NCI-H510A (cell line): ENCODE measurements around the gene KLF11.
A peak's percentile ranks its signal among the peaks of the same experiment; 100 is the strongest.

ENCODE experiments used
- DNase-seq: peaks from one replicate; lab custom pipeline; 2025; lab: John Stamatoyannopoulos, UW

Gene KLF11

DNA sequence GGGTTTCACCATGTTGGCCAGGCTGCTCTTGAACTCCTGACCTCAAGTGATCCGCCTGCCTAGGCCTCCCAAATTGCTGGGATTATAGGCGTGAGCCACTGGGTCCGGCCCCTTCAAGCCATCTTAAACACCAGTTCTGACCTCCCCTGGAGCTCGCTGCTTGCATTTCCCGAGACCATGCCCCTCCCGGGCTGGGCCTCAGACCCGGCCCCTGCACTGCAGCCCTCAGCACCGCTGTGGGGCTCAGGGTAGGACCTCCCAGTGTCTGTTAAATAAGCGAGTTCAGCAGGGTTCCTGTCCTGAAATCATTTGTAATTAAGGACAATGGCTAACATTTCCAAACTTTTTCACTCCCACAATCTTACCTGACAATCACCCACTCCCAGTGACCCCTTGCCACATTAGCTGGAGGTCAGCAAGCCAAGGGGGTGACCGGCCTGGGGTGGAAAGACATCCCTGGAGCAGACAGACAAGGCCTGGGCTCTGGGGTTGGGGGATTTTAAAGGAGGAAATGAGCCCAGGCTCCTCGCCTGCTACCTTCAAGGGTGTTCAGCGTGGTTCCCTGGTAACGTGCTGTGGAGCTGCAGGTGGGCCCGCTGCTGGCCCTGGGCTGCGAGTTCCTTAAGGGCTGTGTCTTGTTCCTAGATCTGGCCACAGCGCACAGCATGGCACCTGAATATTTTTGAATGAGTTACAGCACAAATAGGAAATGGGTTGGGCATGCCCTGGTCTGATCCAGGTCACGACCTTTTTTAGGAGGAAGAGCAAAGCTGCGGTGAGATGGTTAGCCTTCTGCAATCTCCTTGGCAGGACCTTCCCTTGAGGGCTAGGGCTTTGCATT is 21.8 kb downstream of the KLF11 start:
- no peak for DNase-seq

DNA sequence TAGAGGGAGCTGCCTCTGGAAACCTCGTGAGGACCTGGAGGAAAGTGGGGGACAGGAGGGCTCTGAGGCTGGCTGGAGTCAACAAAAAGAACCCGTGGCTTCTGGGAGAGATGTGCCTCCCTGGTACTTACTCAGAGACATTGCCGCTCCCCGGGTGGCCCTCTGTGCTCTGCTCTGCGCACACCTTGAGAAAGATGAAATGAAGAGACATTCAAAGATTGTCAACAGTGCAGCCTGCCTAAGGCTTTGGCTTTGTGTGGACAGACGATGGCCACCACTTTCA is 22.4 kb downstream of the KLF11 start:
- DNase-seq, result no peak

GRCh38 chr2:10067330-10067729 is 24.0 kb downstream of the KLF11 start:
- DNase-seq, result no peak

DNA sequence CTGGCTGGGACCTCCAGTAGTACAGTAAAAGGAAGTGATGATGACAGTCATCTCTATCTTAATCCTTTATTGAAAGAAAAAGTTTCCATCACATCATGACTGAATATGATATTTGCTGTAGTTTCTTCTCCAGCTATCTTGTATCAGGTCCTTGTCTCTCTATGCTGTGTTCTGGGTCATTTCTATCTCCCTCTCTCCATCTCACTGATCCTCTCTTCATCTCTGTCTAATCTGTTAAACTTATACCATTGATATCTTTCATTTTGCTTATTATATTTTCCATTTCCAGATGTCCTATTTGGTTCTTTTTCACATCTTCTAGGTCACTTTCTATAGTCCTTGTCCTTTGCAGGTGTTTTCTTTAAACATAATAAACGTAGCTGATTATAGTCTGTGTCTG is 24.5 kb downstream of the KLF11 start:
- no peak for DNase-seq

DNA sequence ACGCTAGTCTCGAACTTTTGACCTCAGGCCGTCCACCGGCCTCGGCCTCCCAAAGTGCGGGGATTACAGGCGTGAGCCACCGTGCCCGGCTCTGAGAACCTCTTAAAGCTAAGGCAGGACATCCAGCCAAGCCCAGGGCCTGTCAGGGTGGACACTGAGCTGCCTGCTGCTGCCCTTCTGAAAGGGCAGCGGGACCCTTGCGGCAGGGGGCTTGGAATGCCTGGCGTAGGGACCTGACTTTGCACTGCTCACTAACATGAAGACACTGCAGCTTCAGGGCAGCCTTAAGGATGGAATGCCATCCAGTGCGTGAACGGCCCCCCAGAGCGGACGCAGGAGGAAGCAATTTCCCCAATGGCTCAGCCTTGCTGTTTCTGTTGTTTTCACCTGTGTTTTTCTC is 27.8 kb downstream of the KLF11 start:
- DNase-seq, result no peak

DNA sequence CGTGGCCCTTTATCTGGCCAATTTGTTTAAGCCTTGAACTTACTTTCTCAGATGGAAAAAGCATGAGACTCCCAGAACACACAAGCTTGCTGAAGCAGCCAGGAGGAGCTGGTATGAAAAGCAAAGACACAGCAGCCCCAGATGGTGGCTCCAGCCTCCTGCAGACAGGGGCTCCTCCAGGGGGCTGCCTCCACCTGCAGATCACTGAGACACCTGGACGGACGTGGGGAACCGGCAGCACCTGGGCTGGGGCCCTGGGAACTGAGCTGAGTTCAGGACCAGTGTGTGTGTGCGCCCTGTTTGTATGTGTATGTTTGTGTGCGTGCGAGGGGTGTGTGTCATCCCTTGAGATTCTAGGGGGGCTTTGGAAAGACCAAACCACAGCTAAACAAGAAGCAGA is 28.2 kb downstream of the KLF11 start:
- no peak for DNase-seq

DNA sequence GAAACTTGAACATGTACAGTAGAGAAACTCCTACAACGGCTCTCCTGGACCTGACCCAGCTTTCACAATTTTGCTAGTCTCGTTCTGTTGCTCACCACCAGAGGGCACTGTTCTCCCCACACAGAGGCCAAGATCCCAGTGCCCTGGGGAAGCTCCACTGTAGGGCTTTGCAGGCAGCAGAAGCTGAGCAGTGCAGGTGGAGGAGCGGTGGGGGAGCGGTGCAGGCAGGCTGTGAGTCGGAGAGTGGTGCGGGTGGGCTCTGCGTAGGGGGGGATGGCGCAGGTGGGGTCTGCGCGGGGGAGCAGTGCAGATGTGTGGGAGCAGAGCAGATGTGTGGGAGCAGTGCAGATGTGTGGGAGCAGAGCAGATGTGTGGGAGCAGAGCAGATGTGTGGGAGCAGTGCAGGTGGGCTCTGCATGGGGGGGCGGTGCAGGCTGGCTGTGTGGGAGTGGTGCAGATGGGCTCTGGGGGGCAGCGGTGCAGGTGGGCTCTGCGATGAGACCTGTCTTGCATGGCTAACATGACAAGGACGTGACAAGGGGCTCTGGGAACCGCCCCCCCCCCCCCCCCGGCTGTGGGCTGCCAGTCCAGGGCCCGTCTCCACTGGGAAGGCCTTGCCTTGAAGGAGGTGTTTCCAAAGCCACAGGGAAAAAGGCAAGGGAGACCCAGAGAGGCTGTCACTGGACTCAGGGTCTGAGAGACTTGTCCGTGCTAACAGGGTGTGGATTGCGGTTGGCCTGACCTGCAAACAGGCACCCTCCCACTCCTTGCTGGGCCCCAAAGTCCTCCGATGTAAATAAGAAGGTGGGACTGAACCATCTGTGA is 29.5 kb downstream of the KLF11 start:
- peak; percentile 37 for DNase-seq

GRCh38 chr2:10073706-10074105 is 30.4 kb downstream of the KLF11 start:
- DNase-seq, result no peak

GRCh38 chr2:10075101-10075500 is 31.8 kb downstream of the KLF11 start:
- no peak for DNase-seq

GRCh38 chr2:10075571-10076209 is 32.3 kb downstream of the KLF11 start:
- DNase-seq, result no peak

DNA sequence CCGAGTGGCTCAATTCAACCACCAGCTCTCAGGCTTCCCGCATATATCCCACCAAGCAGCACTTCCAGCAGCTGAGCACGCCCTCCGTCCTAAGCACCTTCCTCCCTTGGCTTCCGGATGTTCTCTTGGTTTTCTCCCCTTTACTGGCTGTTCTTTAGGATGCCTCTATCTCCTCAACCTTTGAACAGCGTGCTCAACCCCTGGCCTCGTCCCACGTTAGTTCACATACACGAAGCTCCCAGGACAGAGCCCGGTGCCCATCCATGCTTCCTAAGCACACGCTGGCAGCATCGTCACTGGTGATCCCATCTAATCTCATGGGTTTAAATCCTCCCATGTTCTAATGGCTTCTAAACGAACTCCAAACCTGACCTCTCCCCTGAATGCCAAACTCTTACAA is 33.2 kb downstream of the KLF11 start:
- DNase-seq, result no peak

DNA sequence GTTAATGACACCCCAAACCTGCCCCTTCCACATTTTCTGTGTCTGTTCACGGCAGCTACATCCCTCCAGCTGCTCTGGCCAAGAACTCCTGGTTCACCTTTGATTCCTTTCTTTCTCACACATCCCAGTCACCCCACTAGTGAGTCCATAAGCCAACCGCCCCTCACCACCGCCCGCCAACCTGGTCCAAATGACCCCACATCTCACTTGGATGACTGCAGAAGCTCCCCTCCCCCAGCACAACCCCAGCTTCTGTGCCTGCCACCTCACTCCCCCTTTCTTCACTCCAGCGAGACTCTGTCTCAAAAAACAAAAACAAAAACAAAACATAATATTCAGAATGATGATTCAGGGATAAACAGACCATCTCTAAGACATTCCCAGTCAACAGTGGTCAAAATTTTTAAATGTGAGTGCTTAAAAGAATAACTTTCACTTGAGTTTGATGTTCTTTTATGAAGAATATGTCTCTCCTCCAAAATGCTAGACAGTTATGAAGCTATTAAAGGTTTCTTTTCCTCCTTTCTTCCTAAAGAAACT is 33.7 kb downstream of the KLF11 start:
- DNase-seq, result no peak

DNA sequence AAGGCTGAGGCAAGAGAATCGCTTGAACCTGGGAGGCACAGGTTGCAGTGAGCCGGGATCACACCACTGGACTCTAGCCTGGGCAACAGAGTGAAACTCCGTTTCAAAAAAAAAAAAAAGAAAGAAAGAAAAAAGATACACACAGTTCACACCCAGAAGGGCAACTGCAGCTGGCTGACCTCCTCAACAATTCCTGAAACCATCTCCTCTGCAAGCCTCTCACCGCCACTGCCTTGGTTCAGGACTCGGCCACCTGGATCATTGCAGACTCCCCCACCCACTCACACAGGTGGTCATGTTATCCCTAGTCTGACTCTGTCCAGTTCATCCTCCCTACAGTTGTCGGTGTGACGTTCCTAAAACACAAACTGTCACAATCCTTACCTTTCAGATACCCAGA is 34.7 kb downstream of the KLF11 start:
- DNase-seq, result no peak

- DNase-seq, result no peak
Observed at GRCh38 chr2:10078704-10079265, 35.4 kb downstream of the KLF11 start.

DNA sequence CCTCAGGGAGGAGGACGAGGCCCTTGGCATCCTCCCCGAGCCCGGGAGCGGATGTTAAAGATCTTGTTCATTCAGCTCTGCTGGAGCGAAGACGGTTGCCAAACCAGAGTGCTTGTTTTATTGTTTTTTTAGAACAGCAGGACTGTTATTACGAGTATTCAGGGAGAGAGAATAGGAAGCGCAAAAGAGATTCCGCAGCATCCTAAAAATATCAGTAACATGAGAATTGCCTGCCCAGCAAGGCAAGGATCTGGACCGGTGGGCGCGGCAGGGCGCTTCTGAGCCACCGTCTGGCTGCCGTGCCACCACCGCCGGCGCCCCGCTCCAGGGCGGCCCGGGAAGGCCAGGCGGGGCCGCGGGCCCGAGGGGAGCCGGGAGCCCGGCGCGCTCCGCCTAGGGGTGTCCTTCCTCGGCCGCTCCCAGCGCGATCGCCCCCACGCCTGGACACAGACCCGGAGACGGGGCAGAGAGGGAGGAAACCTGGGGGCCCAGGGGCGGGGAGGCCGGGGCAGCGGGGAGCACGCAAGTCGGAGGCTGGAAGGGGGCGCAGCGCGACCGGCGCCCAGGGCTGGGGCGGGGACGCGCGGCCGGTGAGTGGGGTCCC is 36.0 kb downstream of the KLF11 start:
- DNase-seq, result no peak

DNA sequence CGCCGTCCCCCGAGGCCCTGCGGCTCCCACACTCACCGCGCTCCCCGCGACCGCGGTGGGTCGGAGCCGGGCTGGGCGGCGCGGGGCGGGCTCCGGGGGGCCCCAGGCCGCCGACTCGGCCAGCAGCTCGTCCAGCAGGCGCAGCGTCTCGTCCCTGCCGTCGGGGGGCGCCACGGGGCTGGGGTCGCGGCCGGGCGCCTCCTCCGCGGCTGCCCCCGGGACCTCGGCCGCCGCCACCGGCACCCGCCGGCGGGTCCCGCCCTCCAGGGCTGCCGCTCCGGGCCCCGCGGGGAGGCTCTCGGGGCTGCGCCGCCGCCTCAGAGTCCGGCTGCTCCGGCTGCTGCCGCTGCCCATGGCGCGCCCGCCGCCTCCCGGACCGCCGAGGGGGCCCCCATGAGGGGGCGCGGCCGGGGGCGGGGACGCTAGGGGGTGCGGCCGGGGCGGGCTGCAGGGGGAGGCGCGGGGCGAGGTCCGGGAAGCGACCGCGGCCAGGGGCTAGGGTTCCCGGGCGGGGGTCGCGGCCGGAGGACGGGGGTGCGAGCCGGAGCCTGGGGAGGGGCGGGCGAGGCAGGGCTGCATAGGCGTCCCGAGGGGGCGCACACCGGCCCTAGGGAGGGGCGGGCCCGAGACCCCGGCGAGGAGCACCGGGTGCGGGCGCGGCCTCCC is 36.7 kb downstream of the KLF11 start, which contains the start of gene CYS1:
Gene CYS1 (minus strand): TSS at position 542 of the 666 bp plus-strand sequence. CDS start 188 bp downstream, at position 354.
- DNase-seq, result no peak

DNA sequence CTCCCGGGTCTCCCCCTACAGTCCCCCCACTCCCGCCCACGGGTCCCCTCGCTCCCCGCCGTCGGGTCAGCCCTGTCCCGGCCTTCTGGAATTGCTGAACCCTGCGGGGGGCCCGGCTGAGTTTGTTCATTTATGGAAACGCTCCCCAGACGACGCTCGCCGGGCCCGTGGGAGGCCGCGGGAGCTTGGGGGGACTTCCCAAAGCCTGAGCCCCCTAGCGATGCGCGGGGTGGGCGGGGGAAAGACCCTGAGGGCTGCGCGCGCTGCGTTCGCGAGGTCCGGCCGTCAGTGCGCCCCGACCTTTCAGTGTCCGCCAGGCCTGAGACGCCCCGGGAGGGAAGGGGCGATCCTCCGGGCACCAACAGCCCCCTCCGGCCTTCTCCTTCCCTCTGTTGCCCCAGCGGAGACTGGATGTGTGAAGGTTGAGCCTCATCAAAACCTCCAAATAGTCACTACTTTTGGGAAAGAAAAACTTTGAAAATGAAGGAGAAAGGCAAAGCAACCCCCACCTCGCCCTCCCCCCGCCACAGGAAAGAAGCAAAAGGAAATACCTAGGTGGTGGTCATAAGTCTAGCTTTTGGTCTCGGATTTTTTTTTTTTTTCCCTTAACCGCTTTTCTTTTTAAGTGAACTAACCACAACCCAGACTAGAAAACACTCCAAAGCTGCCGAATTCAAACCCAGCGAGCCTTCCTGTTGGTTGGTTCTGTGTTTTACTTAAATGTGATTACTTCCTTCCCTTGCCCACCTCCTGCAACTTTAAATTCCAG is 37.4 kb downstream of the KLF11 start:
- no peak for DNase-seq

DNA sequence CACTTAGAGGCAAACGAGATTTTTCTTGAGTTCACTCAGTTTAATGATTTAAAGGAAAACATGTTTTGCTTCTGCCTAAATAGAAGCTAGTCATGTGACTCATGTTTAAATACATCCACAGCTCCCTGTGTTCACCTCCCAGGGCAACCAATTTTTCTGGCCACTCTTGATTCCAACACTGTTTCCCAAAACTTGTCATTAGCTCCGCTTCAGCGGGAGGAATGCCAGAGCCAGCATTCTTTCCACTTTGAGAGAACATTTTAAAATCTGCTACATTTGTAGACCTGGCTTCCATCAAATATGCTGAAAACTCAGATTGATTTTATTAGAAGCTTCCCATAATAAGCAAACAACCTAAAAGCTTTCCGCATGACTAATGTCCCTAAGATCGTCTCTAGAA is 39.7 kb downstream of the KLF11 start:
- no peak for DNase-seq

- no peak for DNase-seq
Observed at GRCh38 chr2:10083692-10084211, 40.4 kb downstream of the KLF11 start.

GRCh38 chr2:10084223-10084865 is 41.0 kb downstream of the KLF11 start:
- no peak for DNase-seq
